ENCODE measurements around the gene ATP11A.

DNA sequence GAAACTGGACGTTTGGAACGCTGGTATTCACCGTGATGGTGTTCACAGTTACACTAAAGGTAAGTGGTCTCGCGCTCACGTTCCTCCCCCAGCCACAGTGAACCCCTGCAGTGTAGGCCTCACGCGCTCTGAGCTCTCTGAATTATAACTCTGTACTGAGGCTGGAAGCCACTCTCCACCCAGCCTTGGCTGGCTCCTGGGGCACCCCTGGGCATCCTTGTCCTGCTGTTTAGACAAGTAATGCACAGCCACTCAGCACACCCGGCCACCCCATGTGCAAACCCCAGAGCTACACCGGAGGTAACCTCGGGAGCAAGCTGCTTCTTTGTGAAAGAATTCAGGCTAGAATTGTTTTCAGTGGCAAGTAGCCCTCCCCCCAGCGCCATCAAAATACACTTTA, 181.9 kb downstream of the ATP11A start:
- TF ChIP-seq, protein P1, sequence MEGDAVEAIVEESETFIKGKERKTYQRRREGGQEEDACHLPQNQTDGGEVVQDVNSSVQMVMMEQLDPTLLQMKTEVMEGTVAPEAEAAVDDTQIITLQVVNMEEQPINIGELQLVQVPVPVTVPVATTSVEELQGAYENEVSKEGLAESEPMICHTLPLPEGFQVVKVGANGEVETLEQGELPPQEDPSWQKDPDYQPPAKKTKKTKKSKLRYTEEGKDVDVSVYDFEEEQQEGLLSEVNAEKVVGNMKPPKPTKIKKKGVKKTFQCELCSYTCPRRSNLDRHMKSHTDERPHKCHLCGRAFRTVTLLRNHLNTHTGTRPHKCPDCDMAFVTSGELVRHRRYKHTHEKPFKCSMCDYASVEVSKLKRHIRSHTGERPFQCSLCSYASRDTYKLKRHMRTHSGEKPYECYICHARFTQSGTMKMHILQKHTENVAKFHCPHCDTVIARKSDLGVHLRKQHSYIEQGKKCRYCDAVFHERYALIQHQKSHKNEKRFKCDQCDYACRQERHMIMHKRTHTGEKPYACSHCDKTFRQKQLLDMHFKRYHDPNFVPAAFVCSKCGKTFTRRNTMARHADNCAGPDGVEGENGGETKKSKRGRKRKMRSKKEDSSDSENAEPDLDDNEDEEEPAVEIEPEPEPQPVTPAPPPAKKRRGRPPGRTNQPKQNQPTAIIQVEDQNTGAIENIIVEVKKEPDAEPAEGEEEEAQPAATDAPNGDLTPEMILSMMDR (IDR thresholded peaks at IDR 0.05) = no peak
- TF ChIP-seq POLR2A (IDR thresholded peaks at IDR 0.05) = no peak

All from thyroid gland (tissue), 4 donors.